OCI-LY1 (cell line): ENCODE results near the gene CDH4.

ENCODE experiments used
- CTCF ChIP-seq: fragments of 200-600 bp; sonication (generic), shearing (Covaris generic); IDR thresholded peaks from 2 replicates; pipeline ENCODE4 v1.5.1; 2017; ENCODE audit warnings: mild to moderate bottlenecking, antibody characterized with exemption, low read length, moderate library complexity, mixed read lengths
- EZH2 ChIP-seq: fragments of 200-600 bp; sonication (generic), shearing (Covaris generic); IDR thresholded peaks from 2 replicates; pipeline ENCODE4 v1.8.0; 2017; ENCODE audit warnings: borderline replicate concordance, mixed run types, mild to moderate bottlenecking, antibody characterized with exemption, low read length, moderate library complexity, mixed read lengths

- no peak for TF ChIP-seq CTCF
- no peak for TF ChIP-seq EZH2
Observed at GRCh38 chr20:61915101-61915500, 663.0 kb downstream of the CDH4 start.
